ENCODE measurements around the gene ABCB4.
"Not testable (repeated sequence)": the region's sequence is repeated elsewhere in the genome, so short reads cannot be mapped to it uniquely, and the experiment has no call there.

Gene ABCB4

GRCh38 chr7:87476179-87476557, 688 bp upstream of the ABCB4 start:
- DNase-seq (ENCODE audit: low read depth): no peak

GRCh38 chr7:87474533-87475358, 734 bp downstream of the ABCB4 start:
- DNase-seq (ENCODE audit: low read depth): peak; percentile 44

GRCh38 chr7:87473986-87474385, 1.5 kb downstream of the ABCB4 start:
- no peak for DNase-seq (ENCODE audit: low read depth)

- DNase-seq (ENCODE audit: low read depth): no peak
These were observed 2.3 kb downstream of the ABCB4 start for GRCh38 chr7:87473192-87473591.

- DNase-seq (ENCODE audit: low read depth): no peak
These were observed 4.0 kb downstream of the ABCB4 start for GRCh38 chr7:87471473-87471872.

- DNase-seq (ENCODE audit: low read depth): not testable (repeated sequence)
These were observed 6.3 kb downstream of the ABCB4 start for GRCh38 chr7:87469204-87469603.

GRCh38 chr7:87465534-87465880, 10.0 kb downstream of the ABCB4 start:
- DNase-seq (ENCODE audit: low read depth): not testable (repeated sequence)

GRCh38 chr7:87464830-87465533, 10.5 kb downstream of the ABCB4 start:
- DNase-seq (ENCODE audit: low read depth): not testable (repeated sequence)

- DNase-seq (ENCODE audit: low read depth): no peak
These were observed 11.5 kb downstream of the ABCB4 start for GRCh38 chr7:87463982-87464381.

GRCh38 chr7:87460444-87460843, 15.0 kb downstream of the ABCB4 start:
- not testable (repeated sequence) for DNase-seq (ENCODE audit: low read depth)

GRCh38 chr7:87459941-87460340, 15.5 kb downstream of the ABCB4 start:
- DNase-seq (ENCODE audit: low read depth): no peak

GRCh38 chr7:87458148-87458547, 17.3 kb downstream of the ABCB4 start:
- DNase-seq (ENCODE audit: low read depth): no peak

GRCh38 chr7:87456247-87456646, 19.2 kb downstream of the ABCB4 start:
- no peak for DNase-seq (ENCODE audit: low read depth)

GRCh38 chr7:87452279-87452678, 23.2 kb downstream of the ABCB4 start:
- no peak for DNase-seq (ENCODE audit: low read depth)

- no peak for DNase-seq (ENCODE audit: low read depth)
These were observed 24.3 kb downstream of the ABCB4 start for GRCh38 chr7:87451187-87451586.

GRCh38 chr7:87450706-87451105, 24.8 kb downstream of the ABCB4 start:
- DNase-seq (ENCODE audit: low read depth): no peak

- DNase-seq (ENCODE audit: low read depth): no peak
These were observed 27.1 kb downstream of the ABCB4 start for GRCh38 chr7:87448388-87448787.

- DNase-seq (ENCODE audit: low read depth): no peak
These were observed 28.3 kb downstream of the ABCB4 start for GRCh38 chr7:87447116-87447635.

- no peak for DNase-seq (ENCODE audit: low read depth)
These were observed 29.6 kb downstream of the ABCB4 start for GRCh38 chr7:87445897-87446296.

GRCh38 chr7:87435546-87435945, 39.9 kb downstream of the ABCB4 start:
- DNase-seq (ENCODE audit: low read depth): no peak

- no peak for DNase-seq (ENCODE audit: low read depth)
These were observed 42.9 kb downstream of the ABCB4 start for GRCh38 chr7:87432536-87432935.

- DNase-seq (ENCODE audit: low read depth): no peak
These were observed 48.2 kb downstream of the ABCB4 start for GRCh38 chr7:87427288-87427687.

GRCh38 chr7:87426160-87426559, 49.3 kb downstream of the ABCB4 start:
- DNase-seq (ENCODE audit: low read depth): no peak
